HG02642 (cell line): ENCODE measurements around the gene FOXI1.
"Not testable (repeated sequence)": the region's sequence is repeated elsewhere in the genome, so short reads cannot be mapped to it uniquely, and the experiment has no call there.

Experiments
- ATAC-seq: cut with Tn5 transposase; IDR thresholded peaks from one replicate; pipeline ENCODE4 v1.9.1; 2021; ENCODE audit warnings: mild to moderate bottlenecking; ENCODE audit not compliant: unreplicated experiment, poor library complexity

Gene FOXI1

DNA sequence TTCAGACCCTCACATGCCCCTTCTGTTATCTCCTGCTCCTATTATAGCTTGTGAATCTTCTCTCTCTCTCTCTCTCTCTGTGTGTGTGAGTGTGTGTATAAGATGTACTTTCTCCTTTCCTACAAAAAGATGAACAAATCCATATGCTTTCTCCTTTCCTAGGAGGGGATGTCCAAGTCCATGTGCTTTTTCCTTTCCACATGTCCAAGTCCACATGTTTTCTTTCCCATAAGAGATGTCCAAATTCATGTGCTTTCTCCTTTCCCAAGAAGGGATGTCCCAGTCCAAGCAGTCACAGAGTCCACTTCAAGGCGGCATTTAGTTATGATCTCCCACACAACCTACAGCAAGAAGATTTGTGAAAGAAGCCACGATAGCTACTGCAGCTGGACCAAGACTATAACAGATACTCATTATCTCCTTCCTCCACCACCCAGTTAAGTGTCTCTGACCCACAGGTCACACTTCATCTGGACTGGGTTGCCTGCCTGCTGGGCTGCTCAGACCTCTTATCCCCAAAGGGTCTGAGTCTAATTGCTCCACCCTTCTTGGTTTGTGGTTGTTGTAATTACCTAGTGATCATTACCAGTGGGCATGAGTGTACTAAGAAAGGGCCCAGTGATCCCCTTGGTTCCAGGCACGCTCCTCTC lies 18.4 kb upstream of the FOXI1 start:
- ATAC-seq, result no peak

DNA sequence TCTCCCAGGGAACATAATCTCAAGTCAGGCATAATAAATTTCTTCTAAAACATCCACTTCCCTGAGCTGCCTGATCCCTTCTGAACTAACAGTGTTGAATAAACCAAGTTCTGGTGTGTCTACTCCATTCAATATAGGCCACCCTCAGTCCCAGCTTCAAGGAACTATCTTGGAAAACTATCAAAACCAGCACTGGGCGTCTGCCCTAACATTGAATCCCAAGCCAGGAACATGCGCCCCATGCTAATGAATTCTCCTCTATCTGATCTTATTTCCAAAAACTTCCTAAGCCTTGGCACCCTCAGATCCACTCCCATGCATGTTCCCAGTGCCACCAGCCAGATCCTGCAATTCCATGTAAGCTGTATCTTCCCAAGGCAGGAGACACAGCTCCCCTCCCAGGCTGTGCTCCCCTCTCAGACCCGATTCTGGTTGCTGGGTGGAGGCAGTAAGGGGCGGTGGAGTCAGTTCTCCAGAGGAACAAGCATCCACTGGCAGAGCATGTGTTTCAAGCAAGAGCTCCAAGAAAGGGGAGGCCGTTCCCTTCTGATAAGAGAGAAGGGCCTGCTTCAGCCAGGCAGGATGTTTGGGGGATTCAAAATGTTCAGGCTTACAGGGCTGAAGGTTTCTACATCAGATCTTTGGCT lies 13.1 kb upstream of the FOXI1 start:
- no peak for ATAC-seq

DNA sequence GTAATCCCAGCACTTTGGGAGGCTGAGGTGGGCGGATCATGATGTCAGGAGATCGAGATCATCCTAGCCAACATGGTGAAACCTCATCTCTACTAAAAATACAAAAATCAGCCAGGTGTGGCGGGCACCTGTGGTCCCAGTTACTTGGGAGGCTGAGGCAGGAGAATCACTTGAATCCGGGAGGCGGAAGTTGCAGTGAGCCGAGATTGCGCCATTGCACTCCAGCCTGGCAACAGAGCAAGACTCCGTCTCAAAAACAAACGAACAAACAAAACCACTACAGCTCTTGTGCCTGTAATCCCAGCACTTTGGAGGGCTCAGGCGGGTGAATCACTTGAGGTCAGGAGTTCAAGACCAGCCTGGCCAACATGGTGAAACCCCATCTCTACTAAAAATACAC lies 11.4 kb upstream of the FOXI1 start:
- not testable (repeated sequence) for ATAC-seq

DNA sequence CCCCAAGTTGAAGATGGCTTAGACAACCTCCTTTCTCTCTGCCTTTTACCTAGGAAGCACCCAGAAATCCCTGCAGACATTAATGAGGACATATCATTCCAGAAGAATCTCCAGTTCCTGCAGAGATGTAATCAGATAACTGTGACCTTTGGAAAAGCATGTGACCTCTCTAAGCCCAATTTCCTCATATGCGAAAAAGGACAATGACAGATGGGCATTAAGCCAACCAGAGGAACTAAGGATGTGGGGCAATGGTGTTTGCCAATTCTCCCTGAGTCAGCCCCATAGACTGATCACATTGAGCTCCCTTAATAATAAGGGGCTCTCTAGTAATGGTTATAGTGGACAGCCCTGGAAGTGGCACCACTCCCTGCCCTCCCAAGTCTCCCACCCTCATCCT lies 10.1 kb upstream of the FOXI1 start:
- ATAC-seq, result no peak

DNA sequence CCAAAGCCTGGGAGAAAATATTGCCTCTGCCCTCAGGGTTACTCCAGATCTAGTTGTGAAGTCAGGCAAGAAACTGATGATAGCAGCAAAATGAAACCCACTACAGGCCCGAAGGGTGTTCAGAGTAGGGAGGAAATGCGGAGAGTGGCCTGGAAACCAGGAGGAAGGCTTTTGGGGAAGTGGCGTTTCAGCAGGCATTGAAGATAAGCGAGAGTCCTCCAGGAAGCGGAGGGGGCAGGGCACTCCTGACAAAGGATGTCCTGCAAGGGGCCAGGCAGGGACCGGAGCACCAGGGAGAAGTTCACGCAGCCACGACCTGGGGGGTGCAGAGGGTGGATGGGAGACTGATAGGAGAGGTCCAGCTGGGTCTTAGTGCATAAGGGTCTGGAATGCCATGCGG lies 7.8 kb upstream of the FOXI1 start:
- no peak for ATAC-seq

DNA sequence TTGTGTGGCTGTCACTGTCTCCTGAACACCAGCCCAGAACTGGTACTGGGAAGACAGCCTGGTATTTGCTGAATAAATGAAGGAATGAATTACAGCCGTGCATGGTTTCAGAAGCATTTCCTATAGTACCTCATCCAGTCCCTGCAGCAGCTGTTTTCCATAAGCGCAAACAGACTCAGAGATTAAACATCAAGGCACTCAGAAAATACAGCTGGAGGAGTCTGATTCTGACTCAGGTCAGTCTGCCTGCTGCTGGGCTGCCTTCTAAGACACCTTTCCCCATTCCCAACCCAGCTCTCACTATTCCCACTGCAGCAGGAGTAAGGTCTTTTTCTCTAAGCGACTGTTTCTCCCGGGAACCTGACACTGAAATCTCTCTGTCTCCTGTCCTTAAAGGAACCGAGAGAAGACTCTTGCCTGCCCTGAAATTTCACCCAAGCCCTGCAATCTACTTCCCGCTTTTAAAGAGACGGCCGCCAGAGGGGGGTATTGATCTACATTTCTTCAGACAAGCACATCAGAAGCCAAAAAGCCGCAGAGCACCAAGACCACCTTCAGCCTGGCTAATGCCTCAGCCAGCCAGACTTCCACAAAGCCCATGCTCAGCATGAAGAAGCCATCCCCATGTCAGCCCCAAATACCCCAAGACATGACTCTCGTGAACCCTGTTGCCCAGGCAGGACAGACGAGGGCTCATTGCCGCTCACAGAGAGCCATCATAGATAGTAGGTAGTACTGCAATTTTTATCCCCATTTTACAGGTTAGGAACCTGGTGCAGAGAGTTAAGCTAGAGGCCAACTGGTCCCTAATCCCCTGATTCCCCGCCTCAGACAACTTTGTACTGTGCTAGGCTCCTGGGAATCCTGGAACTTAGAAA lies 5.4 kb upstream of the FOXI1 start:
- ATAC-seq, result no peak

DNA sequence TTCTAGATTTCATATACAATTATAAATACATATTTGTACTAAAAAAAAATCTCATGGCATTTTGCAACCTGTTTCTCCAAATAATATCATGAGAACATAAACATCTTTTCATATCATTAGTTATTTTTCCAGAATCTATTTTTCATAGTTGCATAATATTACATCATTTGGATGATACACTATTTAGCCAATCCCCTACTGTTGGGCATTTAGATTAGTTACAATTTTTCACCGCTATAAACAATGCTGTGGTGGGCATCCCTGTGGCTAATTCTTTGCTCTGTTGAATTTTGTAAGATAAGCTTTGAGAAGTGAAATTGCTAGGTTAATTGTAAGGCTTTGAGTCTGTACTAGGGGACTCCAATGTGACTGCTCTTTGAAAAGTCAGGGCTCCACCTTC lies 2.2 kb upstream of the FOXI1 start:
- ATAC-seq, result no peak

DNA sequence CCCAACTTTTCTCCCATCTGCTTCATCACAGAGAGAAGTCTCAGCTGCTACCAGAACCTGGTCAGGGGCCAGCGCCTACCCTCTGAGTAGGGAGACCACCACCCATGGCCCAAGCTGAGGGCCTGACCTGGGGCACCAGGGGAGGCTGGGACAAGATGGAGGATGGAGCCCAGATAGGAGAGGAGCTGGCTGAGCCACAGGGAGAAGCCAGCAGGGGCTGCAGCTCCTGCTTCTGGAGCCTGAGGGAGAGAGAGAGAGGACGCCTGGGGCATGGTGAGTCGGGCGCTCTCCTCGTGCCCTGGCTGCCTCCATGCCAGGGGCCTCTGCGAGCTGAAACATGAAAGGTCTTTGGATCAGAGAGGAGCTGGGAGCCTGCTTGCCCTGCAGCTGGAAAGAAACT lies 1.4 kb upstream of the FOXI1 start:
- no peak for ATAC-seq

DNA sequence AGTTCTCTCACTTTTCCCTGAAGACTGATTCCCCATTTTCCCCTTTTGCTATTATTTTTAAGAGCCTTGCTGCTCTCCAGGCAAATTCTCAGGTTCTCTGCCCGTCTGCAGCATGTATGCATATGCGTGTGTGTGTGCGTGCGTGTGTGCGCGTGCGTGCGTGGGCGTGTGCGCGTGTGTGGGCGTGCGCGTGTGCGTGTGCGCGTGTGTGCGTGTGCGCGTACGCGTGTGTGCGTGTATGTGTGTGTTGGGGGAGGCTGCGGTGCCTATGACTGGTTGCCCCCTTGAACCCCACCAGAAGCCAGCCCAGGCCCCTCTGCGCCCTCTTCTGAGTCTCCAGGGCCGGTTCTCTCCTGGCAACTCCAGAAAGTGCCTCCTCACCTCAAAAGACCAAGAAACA lies 987 bp upstream of the FOXI1 start:
- ATAC-seq, result no peak

DNA sequence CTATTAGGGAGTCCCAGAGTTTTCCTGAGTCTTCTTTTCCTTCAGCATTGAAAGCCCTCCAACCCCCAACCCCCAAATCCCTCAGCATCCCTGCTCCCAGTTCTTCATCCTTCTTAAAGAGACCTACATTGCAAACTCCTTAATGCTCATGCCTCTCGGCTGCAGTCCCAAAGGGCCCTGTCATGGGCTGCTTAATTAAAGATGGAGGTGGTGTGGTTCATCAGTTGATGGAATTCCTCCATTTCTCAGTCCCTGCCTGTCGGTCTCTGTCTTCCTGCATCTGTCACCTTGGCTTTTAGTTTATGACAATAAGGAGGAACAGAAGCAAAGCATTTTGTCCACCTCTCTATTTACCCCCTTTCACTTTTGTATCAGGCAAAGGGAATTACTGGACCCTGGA lies 2.0 kb downstream of the FOXI1 start:
- no peak for ATAC-seq

DNA sequence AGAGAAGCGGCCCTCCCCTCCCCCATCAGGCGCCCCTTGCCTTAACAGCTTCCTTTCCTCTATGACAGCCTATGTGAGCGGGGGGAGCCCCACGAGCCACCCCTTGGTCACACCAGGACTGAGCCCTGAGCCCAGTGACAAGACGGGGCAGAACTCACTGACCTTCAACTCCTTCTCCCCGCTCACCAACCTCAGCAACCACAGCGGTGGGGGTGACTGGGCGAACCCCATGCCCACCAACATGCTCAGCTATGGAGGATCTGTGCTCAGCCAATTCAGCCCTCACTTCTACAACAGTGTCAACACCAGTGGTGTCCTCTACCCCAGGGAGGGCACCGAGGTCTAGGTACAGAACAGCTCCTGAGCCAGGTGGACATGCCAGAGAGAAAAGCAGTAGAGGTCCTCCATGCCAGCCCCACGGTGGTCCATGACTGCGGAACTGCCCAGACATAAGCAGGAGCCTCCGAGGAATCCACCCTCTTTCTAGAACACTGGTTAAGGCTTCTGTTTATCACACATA lies 2.6 kb downstream of the FOXI1 start:
- ATAC-seq, result no peak

DNA sequence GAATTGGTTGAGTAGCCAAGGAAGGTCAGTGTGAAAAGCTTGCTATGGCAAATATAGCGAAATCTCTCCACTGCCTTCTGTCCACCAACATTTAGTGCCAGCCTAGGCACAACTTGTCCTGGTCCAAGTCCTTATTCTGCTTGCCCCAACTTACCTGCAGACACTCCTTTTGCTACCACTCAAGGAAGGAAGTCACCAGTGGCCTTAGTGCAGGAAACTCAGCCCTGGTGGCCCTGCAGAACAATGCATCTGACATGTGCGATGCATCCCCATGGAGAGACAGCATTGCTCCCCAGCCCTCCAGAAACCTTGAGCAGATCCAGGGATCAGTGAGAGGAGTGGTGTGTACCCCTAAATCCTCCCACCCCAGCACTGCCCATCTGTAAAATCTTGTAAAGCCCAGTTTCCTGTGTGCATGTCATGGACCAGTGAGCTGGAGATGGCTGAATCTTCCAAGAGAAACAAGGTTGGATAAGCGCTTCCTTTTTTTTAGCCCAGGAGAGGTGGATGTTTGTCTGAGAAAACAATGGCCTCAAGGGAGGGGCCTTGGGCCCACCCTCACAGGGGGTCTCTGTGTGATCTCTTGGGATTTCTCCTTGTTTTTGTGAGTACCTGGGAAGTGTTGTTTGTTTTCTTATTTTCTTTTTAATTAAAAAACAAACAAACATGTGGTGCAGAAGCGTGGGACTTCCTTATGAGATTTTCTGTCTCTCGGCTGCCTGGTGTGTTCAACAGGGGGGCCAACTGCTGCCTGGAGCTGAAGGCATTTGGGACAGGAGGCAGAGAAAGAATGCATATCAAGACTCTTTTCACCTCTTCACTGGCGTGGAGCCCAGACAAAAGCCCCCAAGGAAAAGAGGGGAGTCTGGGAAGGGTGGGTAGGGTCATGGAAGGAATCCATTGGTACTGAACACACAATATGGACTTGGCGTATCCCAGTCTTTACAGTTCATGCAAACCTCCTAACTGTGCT lies 3.6 kb downstream of the FOXI1 start:
- ATAC-seq, result no peak

DNA sequence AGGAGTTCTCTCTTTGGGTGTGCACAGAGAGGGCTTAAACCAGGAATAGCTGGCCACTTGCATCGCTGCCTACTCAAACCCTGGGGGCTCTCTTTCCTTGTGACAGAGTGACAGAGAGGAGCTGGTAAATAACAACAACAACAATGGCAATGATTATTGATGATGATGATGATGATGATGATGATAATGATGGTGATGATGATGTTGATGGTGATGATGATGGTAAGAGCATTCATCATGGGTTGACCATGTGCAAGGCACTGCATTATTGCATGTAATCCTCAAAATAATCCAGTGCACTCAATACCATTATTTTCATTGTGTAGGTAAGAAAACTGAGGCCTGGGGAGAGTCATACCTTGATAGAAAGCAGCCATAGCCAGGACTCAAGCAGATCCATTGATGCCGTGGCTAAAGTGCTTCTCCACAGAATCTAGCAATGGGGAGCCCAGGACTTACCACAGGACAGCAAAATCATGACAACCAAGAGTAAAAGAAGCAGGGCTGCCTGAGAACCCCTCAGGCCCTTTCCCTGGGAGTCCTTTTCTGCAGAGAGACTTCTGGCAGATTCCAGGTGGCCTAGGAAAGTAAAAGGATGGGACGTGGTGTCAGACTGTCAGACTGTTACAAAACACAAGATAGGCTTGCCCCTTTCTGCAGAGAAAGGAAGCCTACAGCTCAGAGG lies 4.8 kb downstream of the FOXI1 start:
- no peak for ATAC-seq

DNA sequence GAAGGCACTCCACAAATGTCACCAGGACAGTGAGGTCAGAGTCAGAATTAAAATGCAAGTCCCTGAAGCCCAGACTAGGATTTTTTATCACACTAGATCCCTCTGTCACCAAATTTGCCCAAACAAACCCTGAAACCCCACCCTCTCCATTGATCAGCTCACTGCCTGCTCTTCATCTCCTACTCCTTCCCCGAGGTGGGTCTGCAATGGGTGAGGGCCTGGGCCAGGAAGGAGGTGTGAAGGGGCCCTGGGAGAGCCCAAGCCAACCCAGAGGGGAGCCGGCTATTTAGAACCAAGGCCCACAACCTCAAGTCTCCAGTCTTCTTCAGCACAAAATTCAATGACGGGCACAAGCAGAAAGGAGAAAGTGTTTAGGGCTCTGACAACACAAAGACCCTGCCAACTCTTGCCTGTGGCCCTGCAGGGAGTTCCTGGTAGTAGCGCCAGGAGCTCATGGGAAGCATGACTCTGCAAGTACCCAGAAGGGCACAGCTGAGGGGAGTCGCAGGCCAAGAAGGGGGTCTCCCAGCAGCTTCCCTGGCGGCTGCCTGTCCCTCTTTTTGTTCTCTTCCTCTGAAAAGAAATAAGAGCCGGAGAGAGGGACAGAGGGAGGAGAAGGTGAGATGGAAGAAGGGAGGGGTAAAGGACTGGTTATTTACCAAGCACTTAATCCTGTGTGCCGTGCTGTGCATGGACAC lies 5.5 kb downstream of the FOXI1 start:
- ATAC-seq, result no peak

DNA sequence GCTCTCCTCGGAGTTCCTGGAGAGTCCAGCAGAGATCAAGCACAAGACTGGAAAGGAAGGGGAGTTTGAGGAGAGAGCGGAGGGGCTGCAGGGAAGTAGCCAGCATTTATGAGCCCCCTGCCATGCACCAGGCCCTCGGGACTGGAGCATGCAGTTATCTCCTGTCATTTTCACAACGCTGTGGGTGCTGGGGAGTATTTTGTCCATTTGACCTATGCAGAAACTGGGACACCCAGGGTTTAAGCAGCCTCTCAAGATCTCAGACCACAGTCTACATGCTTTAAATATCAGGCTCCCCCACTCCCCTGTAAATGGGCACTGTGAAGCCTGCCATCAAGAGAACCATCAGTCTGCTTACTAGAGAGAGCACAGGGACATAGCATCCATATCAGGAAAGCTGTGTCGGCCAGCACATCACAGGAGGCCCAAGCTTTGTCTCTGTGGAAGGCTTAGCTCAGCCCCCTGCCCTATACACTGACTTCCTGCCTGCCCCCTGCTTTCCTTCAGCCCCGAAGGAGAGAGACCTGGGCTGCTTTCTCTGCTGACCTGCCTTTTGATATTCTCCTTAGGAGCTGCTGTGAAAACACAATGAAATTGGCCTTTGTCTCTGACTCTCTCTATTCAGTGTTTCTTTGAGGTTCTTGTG lies 7.3 kb downstream of the FOXI1 start:
- no peak for ATAC-seq

DNA sequence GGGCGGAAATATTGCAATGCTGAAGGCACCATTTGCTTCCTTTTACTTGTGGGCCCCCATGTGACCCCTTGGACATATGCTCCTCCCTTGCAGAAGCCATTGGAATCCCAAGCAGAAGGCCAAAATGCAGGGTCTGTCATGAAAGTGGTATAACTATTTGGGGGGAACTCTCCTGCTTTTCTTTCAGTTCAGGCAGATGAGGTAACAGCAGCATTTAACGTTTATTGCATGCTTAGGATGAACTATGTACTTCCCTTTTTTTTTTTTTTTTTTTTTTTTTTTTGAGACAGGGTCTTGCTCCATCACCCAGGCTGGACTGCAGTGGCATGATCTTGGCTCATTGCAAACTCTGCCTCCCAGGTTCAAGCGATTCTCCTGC lies 7.8 kb downstream of the FOXI1 start:
- no peak for ATAC-seq

DNA sequence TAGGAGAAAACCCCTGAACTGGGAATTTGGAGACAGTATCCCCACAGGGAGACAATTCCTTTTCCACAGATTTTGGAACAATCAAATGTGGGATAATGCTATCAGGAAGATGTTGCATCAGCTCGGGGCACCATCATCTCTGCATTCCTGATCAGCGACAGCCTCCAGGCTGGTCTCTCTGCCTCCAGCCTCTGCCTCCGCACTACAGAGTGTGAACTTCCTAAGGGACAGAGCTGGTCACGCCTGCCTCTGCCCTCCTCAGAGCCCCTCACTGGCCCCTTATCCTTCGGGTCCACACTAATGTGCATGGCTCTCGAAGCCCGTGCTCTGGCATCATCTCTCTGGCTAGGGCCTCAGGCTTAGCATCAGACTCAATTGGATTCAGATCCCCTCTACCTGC lies 8.6 kb downstream of the FOXI1 start:
- no peak for ATAC-seq

DNA sequence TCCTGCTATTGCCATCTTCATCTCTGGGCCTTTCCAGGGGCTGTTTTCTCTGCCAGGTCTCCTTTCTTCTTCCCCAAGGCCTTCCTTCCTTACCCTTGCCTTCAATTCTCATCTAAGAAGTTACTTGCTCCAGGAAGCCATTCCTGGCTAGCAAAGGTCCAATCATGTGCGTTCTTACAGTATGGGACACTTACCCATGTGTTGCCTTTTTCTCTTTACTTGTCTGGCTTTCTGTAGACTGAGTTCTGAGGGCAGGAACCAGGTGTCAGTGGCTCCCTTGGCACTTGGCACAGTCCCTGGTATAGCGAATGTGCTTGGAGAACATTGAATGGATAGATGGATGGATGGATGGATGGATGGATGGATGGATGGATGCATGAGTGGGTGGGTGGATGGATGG lies 10.2 kb downstream of the FOXI1 start:
- ATAC-seq, result no peak

DNA sequence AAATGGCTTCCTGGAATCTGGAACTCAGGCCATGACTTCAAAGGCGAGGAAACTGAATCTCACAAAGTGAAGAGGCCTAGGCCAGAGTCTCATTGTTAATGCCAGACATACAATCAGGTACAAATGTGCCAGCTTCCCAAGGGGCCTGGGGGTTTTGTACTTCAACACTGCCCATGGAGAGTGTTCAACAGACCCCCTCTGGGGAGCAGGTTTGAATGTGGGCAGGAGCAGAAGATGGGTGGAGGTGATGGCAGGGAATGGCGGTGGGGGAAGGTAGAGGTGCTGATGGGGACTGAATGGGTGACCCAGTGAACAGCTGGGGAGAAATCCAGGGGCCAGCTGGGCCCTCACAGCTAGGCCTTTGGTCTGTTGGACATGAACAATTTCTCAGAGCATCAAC lies 12.0 kb downstream of the FOXI1 start:
- ATAC-seq, result no peak
